Mesodermal cell (in vitro differentiated cells): ENCODE measurements around the gene DACT3. TPM values are rescaled to one million over a fixed set of nuclear protein-coding genes. Genes with fewer than 3 reads are reported as not detected.

Experiments used
- H3K27ac ChIP-seq: 2 replicates; pipeline ENCODE4 v1.7.0; 2013; ENCODE audit warnings: mild to moderate bottlenecking, low read depth, low read length, moderate library complexity; ENCODE audit not compliant: severe bottlenecking
- H3K36me3 ChIP-seq: 2 replicates; pipeline ENCODE4 v1.7.1; 2013; ENCODE audit warnings: mild to moderate bottlenecking, low read length, moderate library complexity; ENCODE audit not compliant: control insufficient read depth, insufficient read depth
- H3K4me1 ChIP-seq: one replicate; pipeline ENCODE4 v1.7.1; 2013; ENCODE audit warnings: mild to moderate bottlenecking, low read length; ENCODE audit not compliant: insufficient read depth, control insufficient read depth, poor library complexity, severe bottlenecking
- H3K4me3 ChIP-seq: 2 replicates; pipeline ENCODE4 v1.7.0; 2013; ENCODE audit warnings: low read length, control low read depth, mild to moderate bottlenecking; ENCODE audit not compliant: insufficient read depth, poor library complexity, severe bottlenecking; ENCODE audit errors: extremely low read depth
- H3K9me3 ChIP-seq: 2 replicates; pipeline ENCODE4 v1.7.1; 2013; ENCODE audit warnings: mild to moderate bottlenecking, low read length, moderate library complexity; ENCODE audit not compliant: control insufficient read depth
- WGBS, 2 experiments: methylation state at CpG; one replicate each; pipeline ENCODE4 v1.1.5; 2013; ENCODE audit warnings: missing lambda C conversion rate in 2 of 2; ENCODE audit not compliant: insufficient coverage in 2 of 2; 5-methylcytosine and 5-hydroxymethylcytosine counted together
- polyA plus RNA-seq, 2 experiments: library from polyadenylated mRNA; stranded (reverse); fragments of 50-300 nt; gene quantifications; one replicate each; pipeline ENCODE4 v1.2.3, GENCODE V29; 2013

DACT3 gene
- 45.0 TPM for polyA plus RNA-seq (2013, experiment 1 of 2)
- 42.6 TPM for polyA plus RNA-seq (2013, experiment 2 of 2)

- no peaks in the 10 kb centered on the region for H3K9me3 ChIP-seq
- peaks cover 12% of the 10 kb centered on the region for H3K4me1 ChIP-seq
- H3K36me3 ChIP-seq = peaks cover 24% of the 10 kb centered on the region
- 0 to 1% methylated on average over 30 to 31 of the region's 61 CpGs for WGBS, 2 experiments
- peak within 1 kb of the TSS; percentile 93 for H3K27ac ChIP-seq
- H3K4me3 ChIP-seq = peak within 1 kb of the TSS; percentile 79
Observed at GRCh38 chr19:46661020-46661731, at the start of gene DACT3. TSS of gene DACT3 (minus strand) at chr19:46661182. CDS start at chr19:46661064, 118 bp downstream.

GRCh38 chr19:46710687-46711086 is 49.7 kb upstream of the DACT3 start:
- Histone ChIP-seq H3K4me3 (no peak overlapping the region), H3K9me3 (no peaks in the 10 kb centered on the region), H3K4me1 (peaks cover 11% of the 10 kb centered on the region), H3K36me3 (peaks cover 58% of the 10 kb centered on the region), H3K27ac (no peak overlapping the region)
- 86 to 95% methylated on average over 7 to 20 of the region's 25 CpGs for WGBS, 2 experiments

GRCh38 chr19:46704379-46705076 is 43.5 kb upstream of the DACT3 start:
- 39 to 50% methylated on average over 13 to 15 of the region's 21 CpGs for WGBS, 2 experiments
- no peaks in the 10 kb centered on the region for H3K4me1 ChIP-seq
- peaks cover 83% of the 10 kb centered on the region for H3K36me3 ChIP-seq
- H3K27ac ChIP-seq = no peak overlapping the region
- H3K4me3 ChIP-seq = no peak overlapping the region
- no peaks in the 10 kb centered on the region for H3K9me3 ChIP-seq

- Histone ChIP-seq H3K27ac (no peak overlapping the region), H3K36me3 (peaks cover 79% of the 10 kb centered on the region), H3K4me1 (peaks cover 10% of the 10 kb centered on the region), H3K4me3 (no peak overlapping the region), H3K9me3 (no peaks in the 10 kb centered on the region)
- WGBS, 2 experiments = 94 to 97% methylated on average over 8 to 13 of the region's 13 CpGs
Observed at GRCh38 chr19:46700704-46701103, 39.7 kb upstream of the DACT3 start.

GRCh38 chr19:46698395-46699321 is 37.7 kb upstream of the DACT3 start:
- 98% methylated on average over 8 to 10 of the region's 11 CpGs for WGBS, 2 experiments

GRCh38 chr19:46697204-46697960 is 36.4 kb upstream of the DACT3 start:
- Histone ChIP-seq H3K27ac (peak overlapping the region; percentile 59), H3K4me1 (peaks cover 10% of the 10 kb centered on the region), H3K9me3 (no peaks in the 10 kb centered on the region), H3K36me3 (peaks cover 85% of the 10 kb centered on the region), H3K4me3 (peak overlapping the region; percentile 8)
- 11 to 13% methylated on average over 21 to 27 of the region's 39 CpGs for WGBS, 2 experiments

More at GRCh38 chr19:46698395-46699321, 37.7 kb upstream of the DACT3 start:
- no peaks in the 10 kb centered on the region for H3K9me3 ChIP-seq
- H3K36me3 ChIP-seq = peaks cover 84% of the 10 kb centered on the region
- H3K27ac ChIP-seq = peak overlapping the region; percentile 23
- no peak overlapping the region for H3K4me3 ChIP-seq
- peaks cover 10% of the 10 kb centered on the region for H3K4me1 ChIP-seq

GRCh38 chr19:46696866-46697203 is 35.9 kb upstream of the DACT3 start:
- no peak overlapping the region for H3K4me3 ChIP-seq
- no peaks in the 10 kb centered on the region for H3K9me3 ChIP-seq
- H3K4me1 ChIP-seq = peaks cover 10% of the 10 kb centered on the region
- no peak overlapping the region for H3K27ac ChIP-seq
- 69 to 78% methylated on average over 5 to 9 of the region's 9 CpGs for WGBS, 2 experiments
- peaks cover 85% of the 10 kb centered on the region for H3K36me3 ChIP-seq

- no peak overlapping the region for H3K27ac ChIP-seq
- 89% methylated on average over 8 to 10 of the region's 10 CpGs for WGBS, 2 experiments
- no peak overlapping the region for H3K4me3 ChIP-seq
- peaks cover 10% of the 10 kb centered on the region for H3K4me1 ChIP-seq
- H3K9me3 ChIP-seq = no peaks in the 10 kb centered on the region
- peaks cover 85% of the 10 kb centered on the region for H3K36me3 ChIP-seq
Observed at GRCh38 chr19:46696052-46696451, 35.1 kb upstream of the DACT3 start.

GRCh38 chr19:46693760-46694159 is 32.8 kb upstream of the DACT3 start:
- no peak overlapping the region for H3K4me3 ChIP-seq
- H3K36me3 ChIP-seq = peaks cover 85% of the 10 kb centered on the region
- peaks cover 10% of the 10 kb centered on the region for H3K4me1 ChIP-seq
- H3K9me3 ChIP-seq = no peaks in the 10 kb centered on the region
- 98 to 99% methylated on average over 19 to 21 of the region's 22 CpGs for WGBS, 2 experiments
- no peak overlapping the region for H3K27ac ChIP-seq
